ENCODE results near the gene ADIPOR2.

GRCh38 chr12:1760566-1761382 lies 69.9 kb downstream of the ADIPOR2 start:
- TF ChIP-seq ESRRA (IDR thresholded peaks at IDR 0.05; ENCODE audit: borderline replicate concordance, low read length) (no peak), USF2 (IDR thresholded peaks at IDR 0.05) (no peak)
